Aorta (tissue), 5 donors: ENCODE data around the gene BASP1. TPM values are rescaled to one million over a fixed set of nuclear protein-coding genes. Genes with fewer than 3 reads are reported as not detected.

ENCODE experiments used
- ATAC-seq: fragments of 200-7000 bp; cut with Tn5 transposase; one replicate; pipeline ENCODE4 v1.9.1; 2022; ENCODE audit warnings: moderate library complexity; ENCODE audit not compliant: low FRiP score
- DNase-seq, 2 donors: peaks; one replicate each; pipeline ENCODE4 v3.0.0-alpha.2; 2020
- H3K27ac ChIP-seq, 2 donors: one replicate each; pipeline ENCODE4 v1.5.1; 2013; ENCODE audit warnings: low read length in 2 of 2, mild to moderate bottlenecking in 2 of 2, moderate library complexity in 2 of 2, control low read depth in 1 of 2, inconsistent platforms in 1 of 2, low read depth in 1 of 2
- H3K27me3 ChIP-seq, 2 donors: one replicate each; pipeline ENCODE4 v1.6.1; 2013; ENCODE audit warnings: control low read depth in 1 of 2, low read length in 1 of 2, mild to moderate bottlenecking in 1 of 2, moderate library complexity in 1 of 2; ENCODE audit not compliant: insufficient read depth in 2 of 2, control insufficient read depth in 1 of 2
- H3K36me3 ChIP-seq, 2 donors: one replicate each; pipeline ENCODE4 v1.6.1; 2013; ENCODE audit warnings: control low read depth in 1 of 2, low read length in 1 of 2, mild to moderate bottlenecking in 1 of 2; ENCODE audit not compliant: insufficient read depth in 2 of 2, control insufficient read depth in 1 of 2
- H3K4me1 ChIP-seq, 2 donors: one replicate each; pipeline ENCODE4 v1.6.1; 2013; ENCODE audit warnings: low read length in 2 of 2, control low read depth in 1 of 2, mild to moderate bottlenecking in 1 of 2, moderate library complexity in 1 of 2; ENCODE audit not compliant: insufficient read depth in 2 of 2, control insufficient read depth in 1 of 2
- H3K4me3 ChIP-seq, 2 donors: one replicate each; pipeline ENCODE4 v1.5.1; 2013; ENCODE audit warnings: low read length in 2 of 2, control low read depth in 1 of 2, mild to moderate bottlenecking in 1 of 2
- H3K9me3 ChIP-seq: one replicate; pipeline ENCODE4 v1.6.1; 2013; ENCODE audit warnings: mild to moderate bottlenecking, low read length; ENCODE audit not compliant: control insufficient read depth
- WGBS, 2 donors: extraction: QIAGEN DNeasy Blood & Tissue Kit; methylation state at CpG; one replicate each; pipeline ENCODE4 v1.1.7; 2013; 5-methylcytosine and 5-hydroxymethylcytosine counted together
- intact Hi-C, 2 donors: fragments of 100-400 bp; cut with DNase I; formaldehyde crosslinking; loops; one replicate each; pipeline versions ENCODE4 v1.14.2 to v1.15.0; 2022
- polyA plus RNA-seq, 2 donors: library from polyadenylated mRNA; stranded (reverse); fragments of 200-250 nt; gene quantifications; one replicate each; pipeline ENCODE4 v1.2.3, GENCODE V29; 2013
- total RNA-seq, 2 donors: library from RNA; stranded (reverse); fragmentation: NEBNext Ultra II Directional; extraction: Animal tissue kit (Norgen Biotek cat#: 25700); gene quantifications; one replicate each; pipeline ENCODE4 v1.2.1, GENCODE V29; 2021
- donor health status: healthy with polysubstance abuse.
- donor health status: Bipolar disorder and iron deficiency.
- donor health status: DM: no; HTN: no; CAD: no.
- donor health status: DM: no; HTN: no; CAD: no.
- donor health status: DM: yes; HTN: yes; CAD: no.

BASP1 gene
- total and polyA plus RNA-seq, 4 donors = 30.1 to 53.0 (median 48.6) TPM

DNA sequence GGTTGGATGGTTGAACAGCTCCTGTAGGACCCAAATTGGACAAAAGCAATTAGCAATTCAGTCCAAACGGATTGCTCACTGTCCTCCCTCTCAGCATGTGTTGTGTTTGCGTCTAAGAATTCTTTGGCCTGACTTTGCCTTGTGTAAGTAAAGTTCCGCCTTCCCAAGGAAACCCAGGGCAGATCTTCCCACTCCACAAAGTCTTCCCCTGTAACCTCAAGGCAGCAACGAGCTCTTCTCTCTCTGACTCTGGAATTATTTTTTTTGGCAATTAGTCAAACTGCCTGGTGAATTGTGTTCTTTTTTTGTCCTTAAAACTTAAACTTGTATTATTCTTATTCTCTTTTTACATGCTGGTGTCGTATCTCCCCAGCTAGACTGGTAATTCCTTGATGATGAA, 20.7 kb upstream of the BASP1 start:
- no peaks in the 10 kb centered on the region for H3K27me3 ChIP-seq
- no peaks in the 10 kb centered on the region for H3K36me3 ChIP-seq
- H3K27ac ChIP-seq = no peak overlapping the region
- ATAC-seq = no peak
- H3K4me3 ChIP-seq = no peak overlapping the region
- H3K9me3 ChIP-seq = no peaks in the 10 kb centered on the region
- intact Hi-C loops = loop anchor here (10.0 kb wide), 2 partner anchors 512 to 712 kb away; no protein-coding TSS in a partner anchor
- no peak for DNase-seq
- H3K4me1 ChIP-seq = no peaks in the 10 kb centered on the region
- 66 to 70% methylated on average over 5 of the region's 5 CpGs for WGBS, 2 donors

DNA sequence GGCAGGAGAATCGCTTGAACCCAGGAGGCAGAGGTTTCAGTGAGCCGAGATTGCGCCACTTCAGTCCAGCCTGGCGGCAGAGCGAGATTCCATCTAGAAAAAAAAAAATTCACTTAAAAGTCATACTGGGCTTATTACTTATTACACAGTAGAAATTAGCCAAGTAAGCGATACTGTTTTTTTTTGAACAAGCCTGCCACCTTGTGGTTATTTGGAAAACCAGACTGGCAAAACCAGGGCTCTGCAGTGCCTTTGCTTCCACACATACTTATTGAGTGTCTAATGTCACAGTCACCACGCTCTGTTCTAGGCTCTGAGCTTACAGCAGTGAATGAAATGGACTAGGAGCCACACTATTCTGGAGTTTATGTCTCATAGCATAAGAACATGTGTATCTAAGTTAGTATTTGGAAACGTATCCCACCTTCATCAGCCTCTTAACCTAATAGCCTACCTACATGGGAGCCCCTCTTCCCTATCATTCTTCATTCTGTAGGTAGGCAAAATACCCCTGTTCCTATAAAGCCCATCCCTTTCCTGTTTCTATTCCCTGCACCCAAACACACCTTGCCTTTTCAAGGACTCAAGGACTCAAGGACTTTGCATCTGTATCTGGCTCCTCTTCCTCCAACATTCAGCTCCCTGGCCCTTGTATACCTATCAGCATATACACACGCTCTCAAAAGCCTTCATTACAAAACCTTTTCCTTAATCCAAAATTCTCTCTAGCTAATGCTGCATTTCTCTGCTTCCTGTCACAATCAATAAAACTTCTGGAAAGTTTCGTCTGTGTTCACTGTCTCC, 13.9 kb upstream of the BASP1 start:
- Histone ChIP-seq H3K4me3 (no peak overlapping the region), H3K36me3 (no peaks in the 10 kb centered on the region), H3K9me3 (no peaks in the 10 kb centered on the region), H3K4me1 (no peaks in the 10 kb centered on the region), H3K27me3 (peaks cover 0 to 1% of the 10 kb centered on the region in 2 donors), H3K27ac (no peak overlapping the region)
- intact Hi-C loops = loop anchor here in 1 of 2 donors (5.0 kb wide), 1 partner anchor 716 kb away; no protein-coding TSS in a partner anchor
- peak; percentile 89 for ATAC-seq
- 34 to 40% methylated on average over 10 of the region's 10 CpGs for WGBS, 2 donors
- no peak for DNase-seq

DNA sequence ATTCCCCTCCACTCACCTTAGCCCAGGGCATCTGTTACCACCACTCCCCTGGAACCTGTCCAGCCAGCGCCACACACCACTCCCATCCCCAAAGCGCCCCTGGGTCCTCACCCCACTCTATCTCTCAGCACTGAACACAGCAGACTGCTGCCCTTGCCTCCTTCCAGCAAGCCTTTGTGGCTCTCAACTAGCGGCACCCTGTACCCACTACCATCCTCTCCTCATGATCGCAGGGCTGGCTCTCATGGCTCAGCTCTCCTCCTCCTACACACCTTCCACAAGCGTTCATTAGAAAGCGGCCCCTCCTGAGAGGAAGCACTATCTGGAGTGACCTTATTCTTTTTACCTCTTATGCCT, 13.3 kb upstream of the BASP1 start:
- H3K27me3 ChIP-seq = peaks cover 0 to 1% of the 10 kb centered on the region in 2 donors
- H3K27ac ChIP-seq = no peak overlapping the region
- no peaks in the 10 kb centered on the region for H3K9me3 ChIP-seq
- intact Hi-C loops = loop anchor here in 1 of 2 donors (5.0 kb wide), 1 partner anchor 717 kb away; no protein-coding TSS in a partner anchor
- ATAC-seq (no peak), DNase-seq (no peak)
- H3K4me1 ChIP-seq = no peaks in the 10 kb centered on the region
- H3K4me3 ChIP-seq = no peak overlapping the region
- 64 to 69% methylated on average over 6 of the region's 6 CpGs for WGBS, 2 donors
- H3K36me3 ChIP-seq = no peaks in the 10 kb centered on the region

DNA sequence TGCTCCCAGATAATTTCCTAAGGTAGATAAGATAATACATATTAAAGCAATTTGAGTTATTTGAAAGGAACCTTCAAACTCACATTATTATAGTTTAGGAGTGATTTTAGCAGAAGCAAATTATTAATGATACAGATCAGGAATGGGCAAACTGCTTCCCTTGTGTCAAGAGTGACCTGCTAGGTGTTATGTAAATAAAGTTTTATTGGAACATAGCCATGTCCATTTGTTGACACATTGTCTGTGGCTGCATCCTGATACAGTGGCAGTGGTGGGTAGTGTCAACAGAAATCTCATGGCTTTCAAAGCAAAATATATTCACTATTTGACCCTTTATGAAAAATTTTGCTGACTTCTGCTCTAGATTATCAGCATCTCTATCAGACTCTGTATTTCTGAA, 11.4 kb upstream of the BASP1 start:
- Histone ChIP-seq H3K27ac (no peak overlapping the region), H3K4me1 (no peaks in the 10 kb centered on the region), H3K9me3 (no peaks in the 10 kb centered on the region), H3K27me3 (peaks cover 0 to 1% of the 10 kb centered on the region in 2 donors), H3K4me3 (no peak overlapping the region), H3K36me3 (no peaks in the 10 kb centered on the region)
- intact Hi-C loops = no loop called here
- no peak for ATAC-seq
- no peak for DNase-seq

DNA sequence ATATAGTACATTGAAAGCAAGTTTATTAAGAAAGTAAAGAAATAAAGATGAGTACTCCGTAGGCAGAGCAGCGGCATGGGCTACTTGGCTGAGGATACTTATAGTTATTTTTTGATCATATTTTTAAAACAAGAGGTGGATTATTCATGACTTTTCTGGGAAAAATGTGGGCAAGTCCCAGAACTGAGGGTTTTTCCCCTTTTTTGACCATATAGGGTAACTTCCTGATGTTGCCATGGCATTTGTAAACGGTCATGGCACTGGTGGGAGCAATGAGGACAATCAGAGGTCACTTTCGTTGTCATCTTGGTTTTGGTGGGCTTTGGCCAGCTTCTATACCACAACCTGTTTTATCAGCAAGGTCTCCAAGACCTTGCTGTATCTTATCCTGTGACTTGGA, 5.2 kb upstream of the BASP1 start:
- Histone ChIP-seq H3K27me3 (no peaks in the 10 kb centered on the region), H3K4me1 (no peaks in the 10 kb centered on the region), H3K9me3 (no peaks in the 10 kb centered on the region), H3K36me3 (no peaks in the 10 kb centered on the region), H3K4me3 (no peak overlapping the region), H3K27ac (no peak overlapping the region)
- DNase-seq = no peak
- WGBS, 2 donors = 43 to 54% methylated on average over 4 of the region's 4 CpGs
- no peak for ATAC-seq
- intact Hi-C loops = loop anchor here (10.0 kb wide), 6 partner anchors 93 to 1093 kb away; no protein-coding TSS in a partner anchor

DNA sequence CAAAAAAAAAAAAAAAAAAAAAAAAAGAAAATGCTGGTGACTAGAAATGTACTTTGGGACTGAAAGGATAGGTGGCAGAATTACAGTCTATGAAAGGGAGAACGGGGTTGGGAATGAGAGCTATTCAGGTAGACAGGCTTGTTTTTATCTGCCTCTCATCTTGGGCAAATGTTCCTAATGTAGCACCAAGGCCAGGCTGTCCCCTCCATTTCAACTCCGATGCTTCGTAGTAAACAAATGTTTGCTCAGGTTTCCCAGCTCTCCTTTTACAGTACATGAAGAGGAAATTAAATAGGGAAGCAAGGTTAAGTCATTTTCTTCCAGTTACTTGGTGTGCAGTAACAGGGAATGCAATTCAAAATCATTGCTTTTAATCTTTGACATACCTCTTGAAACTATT, 4.4 kb upstream of the BASP1 start:
- 84 to 85% methylated on average over 3 of the region's 3 CpGs for WGBS, 2 donors
- DNase-seq (no peak), ATAC-seq (no peak)
- H3K4me1 ChIP-seq = no peaks in the 10 kb centered on the region
- no peaks in the 10 kb centered on the region for H3K27me3 ChIP-seq
- H3K36me3 ChIP-seq = no peaks in the 10 kb centered on the region
- intact Hi-C loops = loop anchor here (10.0 kb wide), 6 partner anchors 92 to 1092 kb away; no protein-coding TSS in a partner anchor
- no peaks in the 10 kb centered on the region for H3K9me3 ChIP-seq
- H3K4me3 ChIP-seq = no peak overlapping the region
- H3K27ac ChIP-seq = no peak overlapping the region

DNA sequence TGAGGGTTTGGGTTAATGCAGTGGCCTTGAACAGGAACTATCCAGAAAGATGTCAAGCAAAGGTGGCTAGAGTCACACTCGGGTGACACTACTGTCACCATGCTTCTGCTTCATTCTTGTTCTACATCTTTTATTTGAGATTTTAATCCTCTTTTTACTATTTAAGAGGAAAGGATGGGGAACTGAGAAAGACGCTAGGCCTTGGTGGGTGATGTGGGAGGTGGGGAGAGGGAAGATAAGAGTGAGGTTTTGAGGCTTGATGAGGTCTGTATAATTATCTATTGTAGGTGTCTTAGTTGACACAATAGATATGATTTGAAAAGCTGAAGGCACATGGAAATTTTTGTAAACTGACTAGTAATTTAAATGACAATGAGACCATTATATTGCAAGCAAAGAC, 3.5 kb upstream of the BASP1 start:
- intact Hi-C loops = loop anchor here (10.0 kb wide), 6 partner anchors 91 to 1091 kb away; no protein-coding TSS in a partner anchor
- Histone ChIP-seq H3K9me3 (no peaks in the 10 kb centered on the region), H3K4me1 (no peaks in the 10 kb centered on the region), H3K4me3 (no peak overlapping the region), H3K27ac (no peak overlapping the region), H3K27me3 (no peaks in the 10 kb centered on the region), H3K36me3 (no peaks in the 10 kb centered on the region)
- no peak for ATAC-seq
- 90 to 99% methylated on average over 2 of the region's 2 CpGs for WGBS, 2 donors
- no peak for DNase-seq

DNA sequence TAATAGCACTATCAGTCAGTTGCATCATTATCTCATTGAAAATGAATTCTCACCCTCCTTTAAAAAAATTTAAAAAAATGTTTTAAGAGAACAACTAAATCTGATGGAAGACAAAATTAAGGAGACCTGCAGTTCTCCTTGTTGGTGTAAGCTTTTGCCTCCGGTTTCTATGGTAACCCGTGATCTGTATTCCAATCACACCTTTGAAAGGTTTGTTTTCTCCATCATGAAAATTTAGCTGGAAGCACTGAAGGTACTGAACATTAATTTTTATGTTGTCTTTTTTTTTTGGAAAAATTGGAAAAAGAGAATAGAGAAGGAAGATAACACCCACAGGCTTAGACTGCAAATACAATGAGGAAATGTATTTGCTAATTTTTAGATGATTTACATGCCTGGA, 2.5 kb upstream of the BASP1 start:
- no peak overlapping the region for H3K4me3 ChIP-seq
- intact Hi-C loops = loop anchor here (5.0 to 10.0 kb wide), 7 partner anchors 90 to 1097 kb away; no protein-coding TSS in a partner anchor
- 91 to 93% methylated on average over 2 of the region's 2 CpGs for WGBS, 2 donors
- H3K36me3 ChIP-seq = no peaks in the 10 kb centered on the region
- H3K9me3 ChIP-seq = no peaks in the 10 kb centered on the region
- DNase-seq (no peak), ATAC-seq (no peak)
- no peaks in the 10 kb centered on the region for H3K27me3 ChIP-seq
- no peaks in the 10 kb centered on the region for H3K4me1 ChIP-seq
- no peak overlapping the region for H3K27ac ChIP-seq

DNA sequence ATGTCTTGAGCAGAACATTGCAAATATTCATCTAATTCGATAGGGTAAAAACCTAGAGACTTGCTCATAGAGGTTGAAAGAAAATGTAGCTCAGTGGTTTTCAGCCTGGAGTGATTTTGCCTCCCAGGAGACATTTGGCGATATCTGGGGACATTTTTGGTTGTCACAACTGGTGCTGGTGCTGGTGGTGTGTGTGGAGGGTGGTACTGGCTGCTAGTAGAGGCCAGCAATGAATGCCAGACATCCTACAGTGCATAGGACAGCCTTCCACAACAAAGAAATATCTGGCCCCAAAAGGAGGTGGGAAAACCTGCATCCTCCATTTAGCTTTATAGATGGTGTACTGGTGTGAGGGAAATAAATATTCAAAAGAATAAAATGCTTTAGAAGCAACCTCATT, 2.1 kb upstream of the BASP1 start:
- no peak overlapping the region for H3K27ac ChIP-seq
- no peaks in the 10 kb centered on the region for H3K27me3 ChIP-seq
- 69 to 77% methylated on average over 2 of the region's 2 CpGs for WGBS, 2 donors
- H3K4me3 ChIP-seq = no peak overlapping the region
- no peaks in the 10 kb centered on the region for H3K4me1 ChIP-seq
- no peaks in the 10 kb centered on the region for H3K36me3 ChIP-seq
- intact Hi-C loops = loop anchor here (5.0 to 10.0 kb wide), 7 partner anchors 89 to 1097 kb away; no protein-coding TSS in a partner anchor
- no peaks in the 10 kb centered on the region for H3K9me3 ChIP-seq
- ATAC-seq = no peak
- no peak for DNase-seq
